SK-N-SH treated with all-trans-retinoic acid at 6 μM for 48 hours (cell line): ENCODE measurements around the gene GALNTL6.

Source experiments
- ATAC-seq: fragments of 200-7000 bp; cut with Tn5 transposase; 3 replicates; pipeline ENCODE4 v1.9.1; 2020; ENCODE audit warnings: mild to moderate bottlenecking, moderate library complexity
- ARNTL ChIP-seq: fragments of 450-650 bp; formaldehyde crosslinking; IDR thresholded peaks from 2 replicates; pipeline ENCODE4 v1.5.0; 2020; ENCODE audit warnings: low read depth, mild to moderate bottlenecking, moderate library complexity, borderline replicate concordance
- CSDC2 ChIP-seq: fragments of 250-450 bp; sonication (Bioruptor Pico); IDR thresholded peaks from 2 replicates; pipeline ENCODE4 v1.5.0; 2020; ENCODE audit warnings: mild to moderate bottlenecking, moderate library complexity
- GLIS3 ChIP-seq: fragments of 250-450 bp; sonication (Bioruptor Pico); IDR thresholded peaks from 2 replicates; pipeline ENCODE4 v1.5.0; 2020; ENCODE audit warnings: mild to moderate bottlenecking, moderate library complexity
- ISL1 ChIP-seq: fragments of 250-450 bp; sonication (Bioruptor Pico); IDR thresholded peaks from 2 replicates; pipeline ENCODE4 v2.1.2; 2022; ENCODE audit warnings: mild to moderate bottlenecking, moderate library complexity
- OSR1 ChIP-seq: fragments of 250-450 bp; sonication (Bioruptor Pico); IDR thresholded peaks from 2 replicates; pipeline ENCODE4 v1.8.0; 2022; ENCODE audit warnings: moderate library complexity, mild to moderate bottlenecking, inconsistent platforms
- RARB ChIP-seq: fragments of 250-450 bp; sonication (Bioruptor Pico); IDR thresholded peaks from 2 replicates; pipeline ENCODE4 v1.8.0; 2021; ENCODE audit warnings: mild to moderate bottlenecking, moderate library complexity
- SNAI2 ChIP-seq: fragments of 250-450 bp; sonication (Bioruptor Pico); IDR thresholded peaks from 2 replicates; pipeline ENCODE4 v1.5.0; 2020; ENCODE audit warnings: mild to moderate bottlenecking, moderate library complexity
- TCF4 ChIP-seq: fragments of 250-450 bp; sonication (Bioruptor Pico); IDR thresholded peaks from 2 replicates; pipeline ENCODE4 v1.8.0; 2021; ENCODE audit warnings: mild to moderate bottlenecking, moderate library complexity, borderline replicate concordance
- ZFP3 ChIP-seq: fragments of 250-450 bp; sonication (Bioruptor Pico); IDR thresholded peaks from 2 replicates; pipeline ENCODE4 v1.5.0; 2020; ENCODE audit warnings: mild to moderate bottlenecking, moderate library complexity
- ZFP30 ChIP-seq: fragments of 450-650 bp; formaldehyde crosslinking; IDR thresholded peaks from 2 replicates; pipeline ENCODE4 v1.5.0; 2022; ENCODE audit warnings: mild to moderate bottlenecking, moderate library complexity
- ZNF565 ChIP-seq: fragments of 450-650 bp; formaldehyde crosslinking; conservative IDR thresholded peaks from 2 replicates; pipeline ENCODE4 v1.5.0; 2020; ENCODE audit warnings: low read depth, mild to moderate bottlenecking, moderate library complexity
- ZNF70 ChIP-seq: fragments of 450-650 bp; formaldehyde crosslinking; IDR thresholded peaks from 2 replicates; pipeline ENCODE4 v1.5.0; 2020; ENCODE audit warnings: mild to moderate bottlenecking, moderate library complexity
- ZNF8 ChIP-seq: fragments of 450-650 bp; formaldehyde crosslinking; IDR thresholded peaks from 2 replicates; pipeline ENCODE4 v1.5.0; 2020; ENCODE audit warnings: mild to moderate bottlenecking, moderate library complexity
- TF ChIP-seq, protein P1 (sequence below): fragments of 250-450 bp; sonication (Bioruptor Pico); IDR thresholded peaks from 2 replicates; pipeline ENCODE4 v1.8.0; 2021; ENCODE audit warnings: low read depth, mild to moderate bottlenecking, moderate library complexity, borderline replicate concordance
- TF ChIP-seq, protein P2 (sequence below): fragments of 250-450 bp; sonication (Bioruptor Pico); IDR thresholded peaks from 2 replicates; pipeline ENCODE4 v1.5.1; 2020; ENCODE audit warnings: low read depth, mild to moderate bottlenecking, moderate library complexity
- TF ChIP-seq, protein P3 (sequence below): fragments of 250-450 bp; sonication (Bioruptor Pico); IDR thresholded peaks from 2 replicates; pipeline ENCODE4 v1.8.0; 2020; ENCODE audit warnings: mild to moderate bottlenecking, moderate library complexity, borderline replicate concordance
- TF ChIP-seq, protein P4 (sequence below): fragments of 250-450 bp; sonication (Bioruptor Pico); IDR thresholded peaks from 2 replicates; pipeline ENCODE4 v1.5.0; 2020; ENCODE audit warnings: mild to moderate bottlenecking, moderate library complexity
- TF ChIP-seq, protein P5 (sequence below): fragments of 250-450 bp; sonication (Bioruptor Pico); IDR thresholded peaks from 2 replicates; pipeline ENCODE4 v1.5.1; 2021; ENCODE audit warnings: mild to moderate bottlenecking, moderate library complexity

GALNTL6 gene

DNA sequence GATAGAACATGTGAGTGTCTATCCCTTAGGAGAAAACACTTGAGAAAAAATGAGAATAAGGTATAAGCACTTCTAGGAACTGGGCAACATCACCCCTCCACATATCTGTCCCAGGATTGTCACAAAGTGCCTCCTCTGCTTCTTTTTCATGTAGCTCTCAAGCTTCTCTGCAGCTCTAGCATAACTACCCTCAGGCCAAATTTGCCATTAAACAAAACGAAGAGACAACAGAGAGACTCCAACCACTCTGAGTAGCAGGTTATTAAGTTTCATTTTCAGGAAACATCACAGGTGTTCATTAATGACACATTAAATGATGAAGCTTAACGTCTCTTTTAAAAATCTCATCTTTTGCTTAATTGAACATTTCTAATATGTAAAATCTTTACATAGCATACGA, 580.0 kb downstream of the GALNTL6 start:
- TF ChIP-seq ZFP3 (CRISPR knock-in tag) (no peak), GLIS3 (no peak), ZNF70 (CRISPR knock-in tag) (no peak), SNAI2 (no peak), ZNF8 (CRISPR knock-in tag) (no peak), ZFP30 (no peak), ARNTL (CRISPR knock-in tag) (no peak)
- TF ChIP-seq, protein P1, sequence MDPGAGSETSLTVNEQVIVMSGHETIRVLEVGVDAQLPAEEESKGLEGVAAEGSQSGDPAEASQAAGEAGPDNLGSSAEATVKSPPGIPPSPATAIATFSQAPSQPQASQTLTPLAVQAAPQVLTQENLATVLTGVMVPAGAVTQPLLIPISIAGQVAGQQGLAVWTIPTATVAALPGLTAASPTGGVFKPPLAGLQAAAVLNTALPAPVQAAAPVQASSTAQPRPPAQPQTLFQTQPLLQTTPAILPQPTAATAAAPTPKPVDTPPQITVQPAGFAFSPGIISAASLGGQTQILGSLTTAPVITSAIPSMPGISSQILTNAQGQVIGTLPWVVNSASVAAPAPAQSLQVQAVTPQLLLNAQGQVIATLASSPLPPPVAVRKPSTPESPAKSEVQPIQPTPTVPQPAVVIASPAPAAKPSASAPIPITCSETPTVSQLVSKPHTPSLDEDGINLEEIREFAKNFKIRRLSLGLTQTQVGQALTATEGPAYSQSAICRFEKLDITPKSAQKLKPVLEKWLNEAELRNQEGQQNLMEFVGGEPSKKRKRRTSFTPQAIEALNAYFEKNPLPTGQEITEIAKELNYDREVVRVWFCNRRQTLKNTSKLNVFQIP (CRISPR knock-in tag), result no peak
- TF ChIP-seq, protein P2, sequence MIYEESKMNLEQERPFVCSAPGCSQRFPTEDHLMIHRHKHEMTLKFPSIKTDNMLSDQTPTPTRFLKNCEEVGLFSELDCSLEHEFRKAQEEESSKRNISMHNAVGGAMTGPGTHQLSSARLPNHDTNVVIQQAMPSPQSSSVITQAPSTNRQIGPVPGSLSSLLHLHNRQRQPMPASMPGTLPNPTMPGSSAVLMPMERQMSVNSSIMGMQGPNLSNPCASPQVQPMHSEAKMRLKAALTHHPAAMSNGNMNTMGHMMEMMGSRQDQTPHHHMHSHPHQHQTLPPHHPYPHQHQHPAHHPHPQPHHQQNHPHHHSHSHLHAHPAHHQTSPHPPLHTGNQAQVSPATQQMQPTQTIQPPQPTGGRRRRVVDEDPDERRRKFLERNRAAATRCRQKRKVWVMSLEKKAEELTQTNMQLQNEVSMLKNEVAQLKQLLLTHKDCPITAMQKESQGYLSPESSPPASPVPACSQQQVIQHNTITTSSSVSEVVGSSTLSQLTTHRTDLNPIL, result no peak
- TF ChIP-seq, protein P3, sequence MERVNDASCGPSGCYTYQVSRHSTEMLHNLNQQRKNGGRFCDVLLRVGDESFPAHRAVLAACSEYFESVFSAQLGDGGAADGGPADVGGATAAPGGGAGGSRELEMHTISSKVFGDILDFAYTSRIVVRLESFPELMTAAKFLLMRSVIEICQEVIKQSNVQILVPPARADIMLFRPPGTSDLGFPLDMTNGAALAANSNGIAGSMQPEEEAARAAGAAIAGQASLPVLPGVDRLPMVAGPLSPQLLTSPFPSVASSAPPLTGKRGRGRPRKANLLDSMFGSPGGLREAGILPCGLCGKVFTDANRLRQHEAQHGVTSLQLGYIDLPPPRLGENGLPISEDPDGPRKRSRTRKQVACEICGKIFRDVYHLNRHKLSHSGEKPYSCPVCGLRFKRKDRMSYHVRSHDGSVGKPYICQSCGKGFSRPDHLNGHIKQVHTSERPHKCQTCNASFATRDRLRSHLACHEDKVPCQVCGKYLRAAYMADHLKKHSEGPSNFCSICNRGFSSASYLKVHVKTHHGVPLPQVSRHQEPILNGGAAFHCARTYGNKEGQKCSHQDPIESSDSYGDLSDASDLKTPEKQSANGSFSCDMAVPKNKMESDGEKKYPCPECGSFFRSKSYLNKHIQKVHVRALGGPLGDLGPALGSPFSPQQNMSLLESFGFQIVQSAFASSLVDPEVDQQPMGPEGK (CRISPR knock-in tag), result no peak
- ATAC-seq, result no peak

DNA sequence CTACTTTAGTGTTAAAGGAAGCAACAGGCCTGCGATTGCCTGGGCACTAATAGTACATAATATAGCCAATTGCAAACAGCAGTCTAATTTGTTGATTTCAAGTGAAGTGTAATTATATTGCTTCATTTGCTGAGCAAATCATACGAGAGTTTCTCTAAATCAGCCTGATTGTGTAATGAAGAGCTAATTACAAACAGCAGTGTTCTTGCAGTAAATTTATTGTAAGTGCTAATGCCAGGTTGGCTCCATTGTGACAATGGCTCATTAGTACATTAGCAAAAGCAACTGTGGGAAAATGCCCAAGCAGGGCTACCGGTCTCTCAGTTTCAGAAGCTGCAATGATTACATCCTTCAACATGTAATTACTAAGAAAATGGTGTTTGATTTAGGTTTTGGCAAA, 591.5 kb downstream of the GALNTL6 start:
- no peak for ATAC-seq
- TF ChIP-seq ARNTL (CRISPR knock-in tag) (no peak), ISL1 (no peak), CSDC2 (no peak), ZFP3 (CRISPR knock-in tag) (no peak), TCF4 (CRISPR knock-in tag) (no peak), ZNF565 (CRISPR knock-in tag) (no peak), RARB (CRISPR knock-in tag) (no peak), GLIS3 (no peak), ZNF8 (CRISPR knock-in tag) (no peak), OSR1 (no peak), ZNF70 (CRISPR knock-in tag) (no peak), SNAI2 (no peak)
- TF ChIP-seq, protein P3 (CRISPR knock-in tag), result no peak
- TF ChIP-seq, protein P1 (CRISPR knock-in tag), result no peak
- TF ChIP-seq, protein P4, sequence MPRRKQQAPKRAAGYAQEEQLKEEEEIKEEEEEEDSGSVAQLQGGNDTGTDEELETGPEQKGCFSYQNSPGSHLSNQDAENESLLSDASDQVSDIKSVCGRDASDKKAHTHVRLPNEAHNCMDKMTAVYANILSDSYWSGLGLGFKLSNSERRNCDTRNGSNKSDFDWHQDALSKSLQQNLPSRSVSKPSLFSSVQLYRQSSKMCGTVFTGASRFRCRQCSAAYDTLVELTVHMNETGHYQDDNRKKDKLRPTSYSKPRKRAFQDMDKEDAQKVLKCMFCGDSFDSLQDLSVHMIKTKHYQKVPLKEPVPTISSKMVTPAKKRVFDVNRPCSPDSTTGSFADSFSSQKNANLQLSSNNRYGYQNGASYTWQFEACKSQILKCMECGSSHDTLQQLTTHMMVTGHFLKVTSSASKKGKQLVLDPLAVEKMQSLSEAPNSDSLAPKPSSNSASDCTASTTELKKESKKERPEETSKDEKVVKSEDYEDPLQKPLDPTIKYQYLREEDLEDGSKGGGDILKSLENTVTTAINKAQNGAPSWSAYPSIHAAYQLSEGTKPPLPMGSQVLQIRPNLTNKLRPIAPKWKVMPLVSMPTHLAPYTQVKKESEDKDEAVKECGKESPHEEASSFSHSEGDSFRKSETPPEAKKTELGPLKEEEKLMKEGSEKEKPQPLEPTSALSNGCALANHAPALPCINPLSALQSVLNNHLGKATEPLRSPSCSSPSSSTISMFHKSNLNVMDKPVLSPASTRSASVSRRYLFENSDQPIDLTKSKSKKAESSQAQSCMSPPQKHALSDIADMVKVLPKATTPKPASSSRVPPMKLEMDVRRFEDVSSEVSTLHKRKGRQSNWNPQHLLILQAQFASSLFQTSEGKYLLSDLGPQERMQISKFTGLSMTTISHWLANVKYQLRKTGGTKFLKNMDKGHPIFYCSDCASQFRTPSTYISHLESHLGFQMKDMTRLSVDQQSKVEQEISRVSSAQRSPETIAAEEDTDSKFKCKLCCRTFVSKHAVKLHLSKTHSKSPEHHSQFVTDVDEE (CRISPR knock-in tag), result no peak
- TF ChIP-seq, protein P5, sequence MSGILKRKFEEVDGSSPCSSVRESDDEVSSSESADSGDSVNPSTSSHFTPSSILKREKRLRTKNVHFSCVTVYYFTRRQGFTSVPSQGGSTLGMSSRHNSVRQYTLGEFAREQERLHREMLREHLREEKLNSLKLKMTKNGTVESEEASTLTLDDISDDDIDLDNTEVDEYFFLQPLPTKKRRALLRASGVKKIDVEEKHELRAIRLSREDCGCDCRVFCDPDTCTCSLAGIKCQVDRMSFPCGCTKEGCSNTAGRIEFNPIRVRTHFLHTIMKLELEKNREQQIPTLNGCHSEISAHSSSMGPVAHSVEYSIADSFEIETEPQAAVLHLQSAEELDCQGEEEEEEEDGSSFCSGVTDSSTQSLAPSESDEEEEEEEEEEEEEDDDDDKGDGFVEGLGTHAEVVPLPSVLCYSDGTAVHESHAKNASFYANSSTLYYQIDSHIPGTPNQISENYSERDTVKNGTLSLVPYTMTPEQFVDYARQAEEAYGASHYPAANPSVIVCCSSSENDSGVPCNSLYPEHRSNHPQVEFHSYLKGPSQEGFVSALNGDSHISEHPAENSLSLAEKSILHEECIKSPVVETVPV, result no peak
- TF ChIP-seq, protein P2, result no peak
- TF ChIP-seq, all 23 proteins: peak for 0
